Gastrocnemius medialis (tissue), 4 donors: ENCODE results near the gene PLK5. TPM values are rescaled to one million over a fixed set of nuclear protein-coding genes. Genes with fewer than 3 reads are reported as not detected.

Source experiments
- ATAC-seq, 2 donors: fragments of 150-250 bp; one replicate each; pipeline ENCODE4 v1.9.1; 2016
- DNase-seq, 2 donors: peaks; one replicate each; pipeline ENCODE4 v3.0.0-alpha.2; 2019
- H3K27ac ChIP-seq, 4 donors: fragments of 200-600 bp; sonication (generic); 1 replicate in 1 of 4; 2 replicates in 3 of 4; pipeline ENCODE4 v1.5.1; 2016 to 2018; ENCODE audit warnings: mild to moderate bottlenecking in 2 of 4, moderate library complexity in 1 of 4
- H3K27me3 ChIP-seq, 3 donors: fragments of 200-600 bp; sonication (generic) in 2 of 3; 1 replicate in 1 of 3; 2 replicates in 2 of 3; pipeline versions ENCODE4 v1.5.1 to v1.6.0; 2016 to 2019; ENCODE audit warnings: mild to moderate bottlenecking in 1 of 3, moderate library complexity in 1 of 3
- H3K36me3 ChIP-seq, 2 donors: fragments of 200-600 bp; sonication (generic) in 1 of 2; one replicate each; pipeline ENCODE4 v1.5.1; 2017 to 2018
- H3K4me1 ChIP-seq, 2 donors: fragments of 200-600 bp; sonication (generic) in 1 of 2; one replicate each; pipeline ENCODE4 v1.5.1; 2016 to 2017; ENCODE audit warnings: mild to moderate bottlenecking in 2 of 2
- H3K4me3 ChIP-seq, 4 donors: fragments of 200-600 bp; sonication (generic) in 3 of 4; 1 replicate in 1 of 4; 2 replicates in 3 of 4; pipeline ENCODE4 v1.5.1; 2016 to 2019; ENCODE audit warnings: mild to moderate bottlenecking in 2 of 4
- H3K9me3 ChIP-seq, 3 donors: fragments of 200-600 bp; sonication (generic) in 2 of 3; 1 replicate in 1 of 3; 2 replicates in 2 of 3; pipeline ENCODE4 v1.5.1; 2016 to 2019
- CTCF ChIP-seq, 5 experiments: fragments of 450-650 bp in 3 of 5; fragments of 200-600 bp in 2 of 5; sonication (generic) in 2 of 5; IDR thresholded peaks in 4 of 5; conservative IDR thresholded peaks in 1 of 5; 1 replicate in 4 of 5; 2 replicates in 1 of 5; pipeline ENCODE4 v1.5.1; 2016 to 2019; ENCODE audit warnings: antibody characterized with exemption in 5 of 5, mild to moderate bottlenecking in 3 of 5, moderate library complexity in 3 of 5
- POLR2A ChIP-seq, 2 donors: fragments of 450-650 bp; IDR thresholded peaks; one replicate each; pipeline ENCODE4 v1.6.1; 2017; ENCODE audit warnings: antibody characterized with exemption in 2 of 2, mild to moderate bottlenecking in 2 of 2, moderate library complexity in 2 of 2
- in situ Hi-C, 4 donors: fragments of 200-750 bp; cut with MboI; loops; one replicate each; pipeline versions ENCODE4 v1.15.0 to v1.8.0; 2017; ENCODE audit warnings: low sequenced_read_pairs in 4 of 4
- intact Hi-C: fragments of 100-400 bp; cut with DNase I; formaldehyde crosslinking; loops from one replicate; pipeline ENCODE4 v1.15.1; 2023; ENCODE audit warnings: low total_unique reads
- total RNA-seq, 4 donors: library from RNA; depleted of rRNA; stranded (reverse); fragments of >200 nt; gene quantifications; one replicate each; pipeline versions ENCODE4 v1.1.0 to v1.2.3, GENCODE V29; 2016

Gene PLK5
- total RNA-seq, 4 donors from 2014 or later, result not detected

GRCh38 chr19:1501200-1501595, 22.7 kb upstream of the PLK5 start:
- no peak overlapping the region for H3K4me3 ChIP-seq
- peaks cover 12 to 21% (median 16%) of the 10 kb centered on the region in 3 donors for H3K27me3 ChIP-seq
- in situ Hi-C loops, result no loop called here
- no peak overlapping the region for H3K27ac ChIP-seq
- no peak for DNase-seq
- no peak for TF ChIP-seq POLR2A (IDR thresholded peaks at IDR 0.05)
- no peak for TF ChIP-seq CTCF (IDR thresholded peaks at IDR 0.05 in 4 of 5, conservative IDR thresholded peaks at IDR 0.05 in 1 of 5)
- peaks cover 0 to 9% of the 10 kb centered on the region in 2 donors for H3K4me1 ChIP-seq
- ATAC-seq, result no peak
- intact Hi-C loops, result no loop called here
- no peaks in the 10 kb centered on the region for H3K36me3 ChIP-seq
- H3K9me3 ChIP-seq, result no peaks in the 10 kb centered on the region

DNA sequence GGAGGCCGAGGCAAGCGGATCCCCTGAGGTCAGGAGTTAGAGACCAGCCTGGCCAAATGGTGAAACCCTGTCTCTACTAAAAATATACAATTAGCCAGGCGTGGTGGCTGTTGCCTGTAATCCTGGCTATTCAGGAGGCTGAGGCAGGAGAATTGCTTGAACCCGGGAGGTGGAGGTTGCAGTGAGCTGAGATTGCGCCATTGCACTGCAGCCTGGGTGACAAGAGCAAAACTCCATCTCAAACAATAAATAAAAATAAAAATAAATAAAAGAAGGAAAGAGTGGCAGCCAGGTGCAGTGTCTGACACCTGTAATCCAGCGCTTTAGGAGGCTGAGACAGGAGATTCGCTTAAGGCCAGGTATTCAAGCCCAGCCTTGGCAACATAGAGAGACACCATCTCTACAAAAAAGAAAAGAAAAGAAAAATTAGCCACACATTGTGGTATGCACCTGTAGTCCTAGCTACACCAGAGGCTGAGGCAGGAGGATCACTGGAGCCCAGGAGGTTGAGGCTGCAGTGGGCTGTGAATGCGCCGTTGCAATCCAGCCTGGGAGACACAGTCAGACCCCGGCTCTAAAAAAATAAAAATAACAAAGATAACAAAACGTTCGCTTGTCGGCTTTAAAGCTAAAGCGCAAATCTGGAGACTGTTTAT, 21.3 kb upstream of the PLK5 start:
- no peaks in the 10 kb centered on the region for H3K36me3 ChIP-seq
- H3K4me1 ChIP-seq, result peaks cover 3 to 15% of the 10 kb centered on the region in 2 donors
- TF ChIP-seq CTCF (IDR thresholded peaks at IDR 0.05 in 4 of 5, conservative IDR thresholded peaks at IDR 0.05 in 1 of 5) (no peak), POLR2A (IDR thresholded peaks at IDR 0.05) (no peak)
- H3K27me3 ChIP-seq, result peaks cover 7 to 16% (median 9%) of the 10 kb centered on the region in 3 donors
- ATAC-seq, result no peak
- no peaks in the 10 kb centered on the region for H3K9me3 ChIP-seq
- no peak for DNase-seq
- in situ Hi-C loops (no loop called here), intact Hi-C loops (no loop called here)
- H3K27ac ChIP-seq, result no peak overlapping the region
- peak overlapping the region in 1 of 4 donors; percentile 32 for H3K4me3 ChIP-seq

- Histone ChIP-seq H3K9me3 (no peaks in the 10 kb centered on the region), H3K27ac (no peak overlapping the region), H3K4me3 (peak overlapping the region; percentile 15 to 32 (median 28)), H3K27me3 (peaks cover 0 to 11% (median 5%) of the 10 kb centered on the region in 3 donors), H3K4me1 (peaks cover 4 to 15% of the 10 kb centered on the region in 2 donors), H3K36me3 (no peaks in the 10 kb centered on the region)
- no peak for TF ChIP-seq POLR2A (IDR thresholded peaks at IDR 0.05)
- TF ChIP-seq CTCF (IDR thresholded peaks at IDR 0.05 in 4 of 5, conservative IDR thresholded peaks at IDR 0.05 in 1 of 5), result peak; percentile 54 to 87 (median 72)
- ATAC-seq, result no peak
- intact Hi-C loops (no loop called here), in situ Hi-C loops (no loop called here)
- peak in 1 of 2 donors; percentile 41 for DNase-seq
Observed at GRCh38 chr19:1503089-1503924, 20.6 kb upstream of the PLK5 start.

DNA sequence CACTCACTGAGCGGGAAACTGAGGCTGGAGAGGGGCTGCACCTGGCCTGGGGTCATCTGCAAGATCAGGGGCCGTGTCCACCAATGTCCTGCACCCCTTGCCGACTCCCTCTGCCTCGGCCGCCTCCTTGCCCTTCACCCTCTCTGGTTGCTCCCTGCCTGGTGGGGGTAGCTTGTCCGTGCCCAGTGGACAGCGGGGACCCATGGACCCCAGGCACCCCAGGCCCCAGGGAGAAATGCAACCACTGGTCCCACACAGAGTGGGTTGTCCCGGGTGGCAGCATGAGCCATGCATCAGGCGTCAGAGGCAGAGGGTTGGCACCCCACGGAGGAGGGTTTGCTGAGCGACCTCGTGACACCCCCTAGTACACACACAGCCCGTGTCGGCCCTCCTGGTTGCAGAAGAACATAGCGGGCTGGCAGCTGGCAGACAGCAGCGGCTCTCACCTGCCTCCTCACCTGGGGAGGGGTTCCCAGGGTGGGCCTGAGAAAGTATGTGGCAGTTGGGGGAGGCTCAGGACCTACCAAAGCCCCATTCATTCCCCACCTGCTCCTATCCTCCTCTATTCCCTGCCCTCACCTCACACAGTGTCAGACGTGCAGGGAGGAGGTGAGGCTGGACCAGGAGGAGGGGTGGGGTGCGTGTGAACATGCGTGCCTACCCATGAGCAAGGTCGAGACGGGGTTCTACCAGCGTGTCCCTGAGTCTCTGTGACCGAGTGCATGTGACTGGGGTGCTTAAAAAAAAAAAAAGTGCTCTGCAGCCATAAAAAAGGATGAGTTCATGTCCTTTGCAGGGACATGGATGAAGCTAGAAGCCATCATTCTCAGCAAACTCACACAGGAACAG, 19.7 kb upstream of the PLK5 start:
- no peaks in the 10 kb centered on the region for H3K9me3 ChIP-seq
- intact Hi-C loops (no loop called here), in situ Hi-C loops (no loop called here)
- H3K4me3 ChIP-seq, result no peak overlapping the region
- ATAC-seq (no peak), DNase-seq (no peak)
- no peak for TF ChIP-seq CTCF (IDR thresholded peaks at IDR 0.05 in 4 of 5, conservative IDR thresholded peaks at IDR 0.05 in 1 of 5)
- no peak for TF ChIP-seq POLR2A (IDR thresholded peaks at IDR 0.05)
- peaks cover 0 to 11% (median 5%) of the 10 kb centered on the region in 3 donors for H3K27me3 ChIP-seq
- H3K4me1 ChIP-seq, result peaks cover 4 to 15% of the 10 kb centered on the region in 2 donors
- no peaks in the 10 kb centered on the region for H3K36me3 ChIP-seq
- no peak overlapping the region for H3K27ac ChIP-seq
